ENCODE results near the gene CD80. TPM values are rescaled to one million over a fixed set of nuclear protein-coding genes. Genes with fewer than 3 reads are reported as not detected.

The CD80 gene
- polyA plus RNA-seq, 1 donor (not counting 4 experiments of a cell fraction or from before 2014, with no cell fraction given): not detected

DNA sequence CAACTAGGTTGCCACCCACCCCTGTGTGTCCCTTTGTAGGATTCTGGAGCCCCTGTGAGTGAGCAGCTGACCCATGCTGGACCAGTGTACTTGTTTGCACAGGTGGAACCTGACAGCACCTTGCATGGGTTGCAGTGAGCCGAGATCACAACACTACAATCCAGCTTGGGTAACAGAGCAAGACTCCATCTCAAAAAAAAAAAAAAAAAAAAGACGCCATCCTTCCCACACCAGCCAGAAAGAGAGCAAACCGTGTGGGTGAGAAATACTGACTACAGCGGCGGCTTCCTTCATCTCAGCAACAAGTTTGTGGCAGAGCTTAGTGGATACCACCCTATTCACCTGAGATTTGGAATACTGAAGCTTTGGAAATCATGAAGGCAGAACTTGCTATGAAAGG is 746 bp upstream of the CD80 start:
- dilution Hi-C loops (cut with MboI; ENCODE audit: extremely low pct_ligation_motif_present, low sequenced_read_pairs): no loop called here
- H4K20me1 ChIP-seq (ENCODE audit: control insufficient read depth, extremely low read depth, insufficient read depth, low read length): no peaks in the 10 kb centered on the region
- no peak overlapping the region for H3K9ac ChIP-seq (ENCODE audit: control insufficient read depth, extremely low read depth, insufficient read depth, low read length)
- no peaks in the 10 kb centered on the region for H3K79me2 ChIP-seq (ENCODE audit: control insufficient read depth, insufficient read depth, low read length)
- H3K4me1 ChIP-seq (ENCODE audit: control insufficient read depth, extremely low read depth, insufficient read depth, low read length): no peaks in the 10 kb centered on the region
- H3K36me3 ChIP-seq (ENCODE audit: control insufficient read depth in 2 of 2, extremely low read depth in 1 of 2, insufficient read depth in 2 of 2, low read length in 2 of 2): no peaks in the 10 kb centered on the region
- FAIRE-seq: no peak
- TF ChIP-seq, protein P1, sequence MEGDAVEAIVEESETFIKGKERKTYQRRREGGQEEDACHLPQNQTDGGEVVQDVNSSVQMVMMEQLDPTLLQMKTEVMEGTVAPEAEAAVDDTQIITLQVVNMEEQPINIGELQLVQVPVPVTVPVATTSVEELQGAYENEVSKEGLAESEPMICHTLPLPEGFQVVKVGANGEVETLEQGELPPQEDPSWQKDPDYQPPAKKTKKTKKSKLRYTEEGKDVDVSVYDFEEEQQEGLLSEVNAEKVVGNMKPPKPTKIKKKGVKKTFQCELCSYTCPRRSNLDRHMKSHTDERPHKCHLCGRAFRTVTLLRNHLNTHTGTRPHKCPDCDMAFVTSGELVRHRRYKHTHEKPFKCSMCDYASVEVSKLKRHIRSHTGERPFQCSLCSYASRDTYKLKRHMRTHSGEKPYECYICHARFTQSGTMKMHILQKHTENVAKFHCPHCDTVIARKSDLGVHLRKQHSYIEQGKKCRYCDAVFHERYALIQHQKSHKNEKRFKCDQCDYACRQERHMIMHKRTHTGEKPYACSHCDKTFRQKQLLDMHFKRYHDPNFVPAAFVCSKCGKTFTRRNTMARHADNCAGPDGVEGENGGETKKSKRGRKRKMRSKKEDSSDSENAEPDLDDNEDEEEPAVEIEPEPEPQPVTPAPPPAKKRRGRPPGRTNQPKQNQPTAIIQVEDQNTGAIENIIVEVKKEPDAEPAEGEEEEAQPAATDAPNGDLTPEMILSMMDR (optimal IDR thresholded peaks at IDR 0.05 in 1 of 3, IDR thresholded peaks at IDR 0.05 in 1 of 3, conservative IDR thresholded peaks at IDR 0.05 in 1 of 3; ENCODE audit: extremely low read depth in 1 of 3, insufficient read depth in 2 of 3, low read length in 3 of 3): no peak
- TF ChIP-seq EZH2 (IDR thresholded peaks at IDR 0.05; ENCODE audit: low read length): no peak
- H3K4me2 ChIP-seq (ENCODE audit: control insufficient read depth, extremely low read depth, insufficient read depth, low read depth, low read length): no peak overlapping the region
- H3K27ac ChIP-seq (ENCODE audit: control insufficient read depth, insufficient read depth, low read length): no peak overlapping the region
- no peaks in the 10 kb centered on the region for H3K9me1 ChIP-seq (ENCODE audit: control insufficient read depth, extremely low read depth, insufficient read depth, low read length)
- no peak overlapping the region for H2AFZ ChIP-seq (ENCODE audit: control insufficient read depth, low read length)
- DNase-seq (ENCODE audit: low read depth, low spot score): no peak
- no peaks in the 10 kb centered on the region for H3K9me3 ChIP-seq (ENCODE audit: control insufficient read depth, low read depth, low read length)
- H3K4me3 ChIP-seq (ENCODE audit: control insufficient read depth in 2 of 3, extremely low read depth in 1 of 3, insufficient read depth in 2 of 3, low read depth in 1 of 3, low read length in 3 of 3): no peak overlapping the region
- H3K27me3 ChIP-seq (ENCODE audit: control insufficient read depth, extremely low read depth, insufficient read depth, low read length): no peaks in the 10 kb centered on the region

DNA sequence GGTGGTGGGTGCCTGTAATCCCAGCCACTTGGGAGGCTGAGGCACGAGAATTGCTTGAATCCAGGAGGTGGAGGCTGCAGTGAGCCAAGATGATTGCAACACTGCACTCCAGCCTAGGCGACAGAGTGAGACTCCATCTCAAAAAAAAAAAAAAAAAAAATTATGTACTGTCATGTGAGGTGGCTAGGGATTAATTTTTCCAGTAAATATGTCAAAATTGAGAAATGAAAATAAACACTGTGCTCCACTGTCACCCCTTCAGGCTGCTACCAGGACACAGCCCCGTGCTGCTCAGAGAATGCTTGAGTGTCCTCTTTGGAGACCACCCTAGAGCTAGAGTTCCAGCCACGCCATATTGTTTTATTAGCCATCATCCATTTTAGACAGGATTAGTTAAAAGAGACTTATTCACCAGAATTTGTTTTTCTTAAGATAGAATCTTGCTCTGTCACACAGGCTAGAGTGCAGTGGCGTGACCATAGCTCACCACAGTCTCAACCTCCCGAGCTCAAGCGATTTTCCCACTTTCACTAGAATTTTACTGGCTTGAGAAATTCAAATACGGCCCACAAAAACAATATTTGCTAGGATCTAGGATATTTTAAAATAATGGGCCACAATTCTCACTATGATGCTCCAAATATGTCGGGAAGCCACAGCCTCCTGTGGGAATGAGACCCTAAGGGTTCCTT is 642 bp downstream of the CD80 start:
- Histone ChIP-seq H3K36me3 (ENCODE audit: control insufficient read depth in 2 of 2, extremely low read depth in 1 of 2, insufficient read depth in 2 of 2, low read length in 2 of 2) (no peaks in the 10 kb centered on the region), H3K9me1 (ENCODE audit: control insufficient read depth, extremely low read depth, insufficient read depth, low read length) (no peaks in the 10 kb centered on the region), H3K4me1 (ENCODE audit: control insufficient read depth, extremely low read depth, insufficient read depth, low read length) (no peaks in the 10 kb centered on the region), H3K4me3 (ENCODE audit: control insufficient read depth in 2 of 3, extremely low read depth in 1 of 3, insufficient read depth in 2 of 3, low read depth in 1 of 3, low read length in 3 of 3) (no peak overlapping the region), H3K27ac (ENCODE audit: control insufficient read depth, insufficient read depth, low read length) (no peak overlapping the region), H3K4me2 (ENCODE audit: control insufficient read depth, extremely low read depth, insufficient read depth, low read depth, low read length) (no peak overlapping the region), H3K9me3 (ENCODE audit: control insufficient read depth, low read depth, low read length) (no peaks in the 10 kb centered on the region), H3K79me2 (ENCODE audit: control insufficient read depth, insufficient read depth, low read length) (no peaks in the 10 kb centered on the region), H4K20me1 (ENCODE audit: control insufficient read depth, extremely low read depth, insufficient read depth, low read length) (no peaks in the 10 kb centered on the region), H2AFZ (ENCODE audit: control insufficient read depth, low read length) (no peak overlapping the region), H3K27me3 (ENCODE audit: control insufficient read depth, extremely low read depth, insufficient read depth, low read length) (no peaks in the 10 kb centered on the region), H3K9ac (ENCODE audit: control insufficient read depth, extremely low read depth, insufficient read depth, low read length) (no peak overlapping the region)
- FAIRE-seq (no peak), DNase-seq (ENCODE audit: low read depth, low spot score) (no peak)
- dilution Hi-C loops (cut with MboI; ENCODE audit: extremely low pct_ligation_motif_present, low sequenced_read_pairs): no loop called here
- TF ChIP-seq, protein P1 (optimal IDR thresholded peaks at IDR 0.05 in 1 of 3, IDR thresholded peaks at IDR 0.05 in 1 of 3, conservative IDR thresholded peaks at IDR 0.05 in 1 of 3; ENCODE audit: extremely low read depth in 1 of 3, insufficient read depth in 2 of 3, low read length in 3 of 3): no peak
- TF ChIP-seq EZH2 (IDR thresholded peaks at IDR 0.05; ENCODE audit: low read length): no peak
